WERI-Rb-1 (cell line): Measurements from ENCODE around the gene TOM1L2.

Source experiments
- DNase-seq: peaks from one replicate; pipeline ENCODE4 v3.0.0-alpha.2; 2020
- H3K27ac ChIP-seq: fragments of 250-450 bp; sonication (Bioruptor Pico); 2 replicates; pipeline ENCODE4 v1.5.1; 2020; ENCODE audit warnings: mild to moderate bottlenecking, moderate library complexity
- H3K27me3 ChIP-seq: fragments of 250-450 bp; sonication (Bioruptor Pico); 2 replicates; pipeline ENCODE4 v1.5.1; 2021; ENCODE audit warnings: mild to moderate bottlenecking, low read depth, moderate library complexity; ENCODE audit not compliant: insufficient read depth, severe bottlenecking
- H3K36me3 ChIP-seq: fragments of 250-450 bp; sonication (Bioruptor Pico); 2 replicates; pipeline ENCODE4 v1.5.1; 2020; ENCODE audit warnings: mild to moderate bottlenecking, moderate library complexity
- H3K4me3 ChIP-seq: 2 replicates; pipeline ENCODE4 v1.5.1; 2011; ENCODE audit warnings: low read depth, mild to moderate bottlenecking, control low read depth, low read length
- H3K9me3 ChIP-seq: fragments of 250-450 bp; sonication (Bioruptor Pico); 2 replicates; pipeline ENCODE4 v1.5.1; 2021; ENCODE audit warnings: mild to moderate bottlenecking, moderate library complexity; ENCODE audit not compliant: severe bottlenecking
- CTCF ChIP-seq: IDR thresholded peaks from 2 replicates; pipeline ENCODE4 v1.5.1; 2011; ENCODE audit warnings: low read depth, mild to moderate bottlenecking, control low read depth, inconsistent platforms, low read length

TOM1L2 gene

GRCh38 chr17:17893801-17894644 is 78.2 kb downstream of the TOM1L2 start:
- TF ChIP-seq CTCF = no peak

GRCh38 chr17:17892731-17893130 is 79.5 kb downstream of the TOM1L2 start:
- Histone ChIP-seq H3K9me3 (no peaks in the 10 kb centered on the region), H3K27ac (no peak overlapping the region), H3K4me3 (no peak overlapping the region), H3K36me3 (0 out of 2 replicates have a peak, but pooled peaks cover 6% of the 10 kb centered on the region), H3K27me3 (no peaks in the 10 kb centered on the region)
- TF ChIP-seq CTCF = no peak
- no peak for DNase-seq

More at GRCh38 chr17:17893801-17894644, 78.2 kb downstream of the TOM1L2 start:
- H3K27ac ChIP-seq = no peak overlapping the region
- H3K4me3 ChIP-seq = no peak overlapping the region
- H3K27me3 ChIP-seq = no peaks in the 10 kb centered on the region
- no peaks in the 10 kb centered on the region for H3K9me3 ChIP-seq
- peaks cover 9% of the 10 kb centered on the region; the same call in 1 of the 2 replicates for H3K36me3 ChIP-seq
- no peak for DNase-seq

- H3K9me3 ChIP-seq = no peaks in the 10 kb centered on the region
- no peaks in the 10 kb centered on the region for H3K27me3 ChIP-seq
- H3K27ac ChIP-seq = no peak overlapping the region
- no peak for TF ChIP-seq CTCF
- H3K4me3 ChIP-seq = no peak overlapping the region
- H3K36me3 ChIP-seq = peaks cover 6% of the 10 kb centered on the region; the same call in 1 of the 2 replicates
- DNase-seq = no peak
Observed at GRCh38 chr17:17892009-17892408, 80.2 kb downstream of the TOM1L2 start.

GRCh38 chr17:17890773-17891759 is 81.1 kb downstream of the TOM1L2 start:
- H3K27ac ChIP-seq = no peak overlapping the region
- TF ChIP-seq CTCF = peak; percentile 96
- no peaks in the 10 kb centered on the region for H3K9me3 ChIP-seq
- H3K4me3 ChIP-seq = no peak overlapping the region
- H3K36me3 ChIP-seq = peaks cover 6% of the 10 kb centered on the region; the same call in 1 of the 2 replicates
- no peaks in the 10 kb centered on the region for H3K27me3 ChIP-seq
- DNase-seq = peak; percentile 82

GRCh38 chr17:17889922-17890321 is 82.3 kb downstream of the TOM1L2 start:
- no peak for TF ChIP-seq CTCF
- Histone ChIP-seq H3K27me3 (no peaks in the 10 kb centered on the region), H3K4me3 (no peak overlapping the region)

More at GRCh38 chr17:17889922-17890321, 82.3 kb downstream of the TOM1L2 start:
- Histone ChIP-seq H3K36me3 (peaks cover 6% of the 10 kb centered on the region; the same call in 1 of the 2 replicates), H3K27ac (no peak overlapping the region), H3K9me3 (no peaks in the 10 kb centered on the region)
- DNase-seq = no peak
